PC-9 (cell line): ENCODE data around the gene RXRA. TPM values are rescaled to one million over a fixed set of nuclear protein-coding genes. Genes with fewer than 3 reads are reported as not detected.

Experiments
- BruUV-seq: library from RNA; stranded (reverse); fragments of 400-500 nt; replicated peaks from 2 replicates; lab custom pipeline; 2021; lab: Mats Ljungman, UMichigan
- CTCF ChIA-PET: fragments of 300-600 bp; sonication (Branson Sonifier 250); formaldehyde crosslinking; loops from one replicate; lab custom pipeline; 2022; ENCODE audit warnings: antibody characterized with exemption; lab: Charles Lee
- POLR2A ChIA-PET: fragments of 300-600 bp; sonication (Branson Sonifier 250); formaldehyde crosslinking; loops from one replicate; lab custom pipeline; 2022; ENCODE audit warnings: antibody characterized with exemption; ENCODE audit not compliant: unreplicated experiment; lab: Charles Lee
- DNase-seq, 2 experiments: peaks; one replicate each; pipeline versions ENCODE4 v3.0.0 to v3.0.0-alpha.2; 2015 to 2022; ENCODE audit warnings: mixed read lengths in 1 of 2
- H2AFZ ChIP-seq: fragments of 200-600 bp; sonication (generic); 2 replicates; pipeline ENCODE4 v1.8.1; 2017; ENCODE audit warnings: antibody characterized with exemption
- H3F3A ChIP-seq: fragments of 200-600 bp; sonication (generic); 2 replicates; pipeline ENCODE4 v1.8.1; 2017; ENCODE audit warnings: antibody characterized with exemption, mild to moderate bottlenecking, low read depth; ENCODE audit not compliant: insufficient read depth
- H3K27ac ChIP-seq: fragments of 200-600 bp; sonication (generic); 2 replicates; pipeline ENCODE4 v1.6.1; 2016; ENCODE audit warnings: mixed run types
- H3K27me3 ChIP-seq: fragments of 200-600 bp; sonication (generic); 2 replicates; pipeline ENCODE4 v1.6.1; 2016; ENCODE audit warnings: low read depth, mixed run types; ENCODE audit not compliant: insufficient read depth
- H3K36me3 ChIP-seq: fragments of 200-600 bp; sonication (generic); 2 replicates; pipeline ENCODE4 v1.6.1; 2016; ENCODE audit warnings: low read depth, mixed run types
- H3K4me1 ChIP-seq: fragments of 200-600 bp; sonication (generic); replicated peaks from 2 replicates; pipeline ENCODE4 v1.6.1; 2016; ENCODE audit warnings: mixed run types; ENCODE audit not compliant: insufficient read depth
- H3K4me2 ChIP-seq: fragments of 200-600 bp; sonication (generic); 2 replicates; pipeline ENCODE4 v1.6.1; 2017; ENCODE audit warnings: mixed run types
- H3K4me3 ChIP-seq: fragments of 200-600 bp; sonication (generic); 2 replicates; pipeline ENCODE4 v1.6.1; 2016; ENCODE audit warnings: mixed run types
- H3K79me2 ChIP-seq: fragments of 200-600 bp; sonication (generic); 2 replicates; pipeline ENCODE4 v1.6.1; 2017; ENCODE audit warnings: low read depth, mixed run types
- H3K9me2 ChIP-seq: fragments of 200-600 bp; sonication (generic); 2 replicates; pipeline ENCODE4 v1.8.1; 2017; ENCODE audit warnings: mild to moderate bottlenecking; ENCODE audit not compliant: insufficient read depth
- H3K9me3 ChIP-seq: fragments of 200-600 bp; sonication (generic); 2 replicates; pipeline ENCODE4 v1.8.1; 2016; ENCODE audit warnings: low read depth; ENCODE audit not compliant: insufficient read depth
- H4K20me1 ChIP-seq: fragments of 200-600 bp; sonication (generic); 2 replicates; pipeline ENCODE4 v1.8.1; 2017; ENCODE audit not compliant: insufficient read depth
- EZH2 ChIP-seq: fragments of 200-600 bp; sonication (generic); IDR thresholded peaks from 2 replicates; pipeline ENCODE4 v1.8.0; 2017; ENCODE audit warnings: antibody characterized with exemption, low read depth
- intact Hi-C: fragments of 100-400 bp; cut with micrococcal nuclease; formaldehyde crosslinking; loops from one replicate; pipeline ENCODE4 v1.10.0; 2022; ENCODE audit not compliant: unreplicated experiment
- total RNA-seq: library from RNA; stranded (reverse); gene quantifications from 2 replicates; pipeline ENCODE4 v1.2.3, GENCODE V29; 2021
- TF ChIP-seq, protein P1 (sequence below): fragments of 200-600 bp; sonication (generic); conservative IDR thresholded peaks from 2 replicates; pipeline ENCODE4 v1.6.1; 2017; ENCODE audit warnings: mixed run types, antibody characterized with exemption, mild to moderate bottlenecking, moderate library complexity

RXRA gene
- total RNA-seq, 1 experiment from 2014 or later: 146 TPM

DNA sequence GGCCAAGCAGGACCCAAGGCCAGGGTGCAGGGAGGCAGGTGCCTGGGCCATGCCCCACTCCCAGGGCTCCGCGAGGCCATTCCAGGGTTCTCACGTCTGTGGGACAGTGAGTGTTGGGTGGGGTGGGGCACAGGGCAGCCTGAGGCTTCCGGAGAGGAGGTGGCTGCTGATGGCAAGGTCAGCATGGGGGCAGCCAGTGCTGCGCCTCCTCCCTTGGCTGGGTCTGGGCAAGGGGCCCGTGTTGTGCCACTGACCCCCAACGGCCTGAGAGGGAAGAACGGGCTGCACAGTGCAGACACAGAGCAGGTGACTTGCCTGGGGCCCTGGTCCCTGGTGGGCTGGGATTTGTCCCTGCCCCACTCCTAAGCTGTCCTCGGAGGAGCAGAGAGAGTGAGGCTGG, 82.1 kb downstream of the RXRA start:
- H3K9me3 ChIP-seq: no peaks in the 10 kb centered on the region
- H3K4me3 ChIP-seq: no peak overlapping the region
- TF ChIP-seq EZH2: no peak
- TF ChIP-seq, protein P1, sequence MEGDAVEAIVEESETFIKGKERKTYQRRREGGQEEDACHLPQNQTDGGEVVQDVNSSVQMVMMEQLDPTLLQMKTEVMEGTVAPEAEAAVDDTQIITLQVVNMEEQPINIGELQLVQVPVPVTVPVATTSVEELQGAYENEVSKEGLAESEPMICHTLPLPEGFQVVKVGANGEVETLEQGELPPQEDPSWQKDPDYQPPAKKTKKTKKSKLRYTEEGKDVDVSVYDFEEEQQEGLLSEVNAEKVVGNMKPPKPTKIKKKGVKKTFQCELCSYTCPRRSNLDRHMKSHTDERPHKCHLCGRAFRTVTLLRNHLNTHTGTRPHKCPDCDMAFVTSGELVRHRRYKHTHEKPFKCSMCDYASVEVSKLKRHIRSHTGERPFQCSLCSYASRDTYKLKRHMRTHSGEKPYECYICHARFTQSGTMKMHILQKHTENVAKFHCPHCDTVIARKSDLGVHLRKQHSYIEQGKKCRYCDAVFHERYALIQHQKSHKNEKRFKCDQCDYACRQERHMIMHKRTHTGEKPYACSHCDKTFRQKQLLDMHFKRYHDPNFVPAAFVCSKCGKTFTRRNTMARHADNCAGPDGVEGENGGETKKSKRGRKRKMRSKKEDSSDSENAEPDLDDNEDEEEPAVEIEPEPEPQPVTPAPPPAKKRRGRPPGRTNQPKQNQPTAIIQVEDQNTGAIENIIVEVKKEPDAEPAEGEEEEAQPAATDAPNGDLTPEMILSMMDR: no peak
- POLR2A ChIA-PET: no interaction called here
- H3K27ac ChIP-seq: peak overlapping the region; percentile 97
- no peaks in the 10 kb centered on the region for H3K36me3 ChIP-seq
- BruUV-seq: no TSS peak
- H3K79me2 ChIP-seq: peaks cover 79% of the 10 kb centered on the region
- peak in 1 of 2 experiments; percentile 78 for DNase-seq
- H3K9me2 ChIP-seq: no peaks in the 10 kb centered on the region
- H2AFZ ChIP-seq: no peak overlapping the region
- H4K20me1 ChIP-seq: peaks cover 3% of the 10 kb centered on the region; the same call in 1 of the 2 replicates
- H3K4me1 ChIP-seq: peaks cover 91% of the 10 kb centered on the region
- H3K4me2 ChIP-seq: peak overlapping the region; percentile 81
- CTCF ChIA-PET: interaction anchor here (0.6 kb wide), 1 partner anchor 239 kb away, joined by 9 read pairs; no protein-coding TSS in a partner anchor
- no peaks in the 10 kb centered on the region for H3K27me3 ChIP-seq
- peaks cover 33% of the 10 kb centered on the region; the same call in 1 of the 2 replicates for H3F3A ChIP-seq
- intact Hi-C loops: loop anchor here (1.0 kb wide), 1 partner anchor 80 kb away; no protein-coding TSS in a partner anchor

DNA sequence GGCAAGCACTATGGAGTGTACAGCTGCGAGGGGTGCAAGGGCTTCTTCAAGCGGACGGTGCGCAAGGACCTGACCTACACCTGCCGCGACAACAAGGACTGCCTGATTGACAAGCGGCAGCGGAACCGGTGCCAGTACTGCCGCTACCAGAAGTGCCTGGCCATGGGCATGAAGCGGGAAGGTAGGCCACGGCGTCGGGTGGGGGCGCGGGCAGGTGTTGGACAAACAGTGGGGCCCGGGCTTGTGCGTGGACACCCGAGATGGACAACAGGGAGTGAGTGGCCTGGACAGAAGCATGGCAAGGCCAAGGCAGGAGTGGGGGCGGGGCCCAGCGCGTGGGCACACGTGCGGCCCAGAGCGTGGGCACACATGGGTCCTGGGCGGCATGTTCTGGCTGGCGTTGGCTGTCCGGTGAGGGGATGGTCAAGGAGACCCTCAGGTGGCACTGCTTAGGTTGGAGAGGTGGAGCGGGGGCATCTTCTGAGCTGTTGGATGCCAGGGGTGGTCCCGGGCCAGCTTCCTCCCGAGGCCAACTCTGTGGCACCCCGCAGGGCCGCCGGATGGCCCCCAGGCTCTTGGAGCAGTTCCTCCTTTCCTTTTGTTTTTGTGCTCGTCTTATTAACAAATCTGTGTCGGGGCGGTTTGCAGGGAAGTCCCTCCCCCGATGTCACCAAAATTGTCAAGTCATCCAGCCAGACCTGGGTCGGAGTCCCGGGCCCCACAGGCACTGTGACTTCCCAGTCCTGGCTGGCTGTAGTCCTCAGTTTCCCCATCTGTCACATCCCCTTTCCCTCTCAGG, 82.9 kb downstream of the RXRA start:
- Histone ChIP-seq H3K4me2 (peak overlapping the region; percentile 19; the same call in 1 of the 2 replicates), H3K4me1 (peaks cover 94% of the 10 kb centered on the region), H3F3A (peaks cover 33% of the 10 kb centered on the region; the same call in 1 of the 2 replicates), H3K27me3 (no peaks in the 10 kb centered on the region), H3K4me3 (no peak overlapping the region), H4K20me1 (peaks cover 3% of the 10 kb centered on the region; the same call in 1 of the 2 replicates), H3K36me3 (no peaks in the 10 kb centered on the region), H3K9me2 (no peaks in the 10 kb centered on the region), H2AFZ (no peak overlapping the region), H3K27ac (peak overlapping the region; percentile 49; the same call in 1 of the 2 replicates), H3K9me3 (no peaks in the 10 kb centered on the region), H3K79me2 (peaks cover 82% of the 10 kb centered on the region)
- no peak for TF ChIP-seq EZH2
- TF ChIP-seq, protein P1: no peak
- intact Hi-C loops: loop anchor here (1.0 kb wide), 1 partner anchor 81 kb away; no protein-coding TSS in a partner anchor
- ChIA-PET CTCF (no interaction called here), POLR2A (interaction anchor here (0.6 kb wide), 1 partner anchor 281 kb away, joined by 3 read pairs; no protein-coding TSS in a partner anchor)
- no peak for DNase-seq
- BruUV-seq: no TSS peak

DNA sequence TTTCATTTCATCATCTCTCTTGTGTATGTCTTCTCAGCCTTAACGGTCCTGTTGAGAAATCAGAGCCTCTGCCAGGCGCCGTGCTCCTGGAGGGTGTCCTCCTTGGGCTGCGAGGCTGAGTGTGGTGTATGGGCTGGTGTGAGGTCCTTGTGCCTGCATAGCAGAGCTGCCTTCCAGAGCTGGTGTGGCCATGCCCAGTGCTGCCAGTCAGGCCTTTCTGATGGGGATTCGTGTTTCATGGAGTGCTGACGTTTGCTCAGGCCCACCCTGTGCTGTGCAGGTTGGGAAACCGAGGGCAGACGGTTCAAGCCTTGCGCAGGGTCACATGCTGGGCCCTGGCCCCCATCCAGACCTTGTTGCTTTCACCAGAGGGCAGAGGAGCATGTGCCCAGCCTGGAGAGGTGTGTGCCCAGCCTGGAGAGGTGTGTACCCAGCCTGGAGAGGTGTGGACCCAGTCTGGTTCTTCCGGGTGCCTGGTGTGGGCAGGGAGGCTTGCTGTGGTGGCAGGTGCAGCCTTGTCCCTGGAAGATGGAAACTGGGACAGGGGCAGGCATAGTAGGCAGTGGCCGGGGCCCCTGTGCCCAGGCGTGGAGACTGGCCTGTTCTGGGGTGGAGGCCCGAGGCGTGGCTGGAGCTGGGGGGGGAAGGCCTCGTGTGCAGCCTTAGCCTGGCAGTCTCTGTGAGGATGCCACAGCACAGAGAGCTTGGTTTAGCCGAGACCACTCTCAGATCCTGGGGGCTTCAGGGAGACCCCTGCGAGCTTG, 84.0 kb downstream of the RXRA start:
- intact Hi-C loops: no loop called here
- ChIA-PET POLR2A (interaction anchor here (1.5 kb wide), 1 partner anchor 31 kb away, joined by 5 read pairs; no protein-coding TSS in a partner anchor), CTCF (no interaction called here)
- peak overlapping the region; percentile 49 for H3K27ac ChIP-seq
- no peaks in the 10 kb centered on the region for H3K9me3 ChIP-seq
- H3K27me3 ChIP-seq: no peaks in the 10 kb centered on the region
- TF ChIP-seq, protein P1: no peak
- no peak for TF ChIP-seq EZH2
- no peaks in the 10 kb centered on the region for H3K36me3 ChIP-seq
- H3K79me2 ChIP-seq: peaks cover 77% of the 10 kb centered on the region
- peak in 1 of 2 experiments; percentile 57 for DNase-seq
- BruUV-seq: no TSS peak
- no peaks in the 10 kb centered on the region for H3K9me2 ChIP-seq
- H3K4me3 ChIP-seq: no peak overlapping the region
- peaks cover 83% of the 10 kb centered on the region for H3K4me1 ChIP-seq
- H3K4me2 ChIP-seq: peak overlapping the region; percentile 19; the same call in 1 of the 2 replicates
- peaks cover 29% of the 10 kb centered on the region; the same call in 1 of the 2 replicates for H3F3A ChIP-seq
- H2AFZ ChIP-seq: no peak overlapping the region
- H4K20me1 ChIP-seq: peaks cover 3% of the 10 kb centered on the region; the same call in 1 of the 2 replicates
